Thoracic aorta (tissue), 2 donors: ENCODE measurements around the gene C12orf57. TPM values are rescaled to one million over a fixed set of nuclear protein-coding genes. Genes with fewer than 3 reads are reported as not detected.

Experiments
- ATAC-seq: fragments of 150-250 bp; one replicate; pipeline ENCODE4 v1.8.0; 2017; ENCODE audit warnings: low read depth; ENCODE audit not compliant: insufficient number of reproducible peaks, low FRiP score
- DNase-seq: peaks from one replicate; pipeline ENCODE4 v3.0.0-alpha.2; 2020; ENCODE audit warnings: low spot score
- H3K27ac ChIP-seq, 2 donors: fragments of 200-600 bp; sonication (generic); 1 replicate in 1 of 2; 2 replicates in 1 of 2; pipeline ENCODE4 v1.5.1; 2016; ENCODE audit warnings: mild to moderate bottlenecking in 2 of 2, moderate library complexity in 2 of 2
- H3K27me3 ChIP-seq: fragments of 200-600 bp; sonication (generic); replicated peaks from 2 replicates; pipeline ENCODE4 v1.6.0; 2016; ENCODE audit warnings: mild to moderate bottlenecking; ENCODE audit not compliant: insufficient read depth
- H3K36me3 ChIP-seq: fragments of 200-600 bp; sonication (generic); one replicate; pipeline ENCODE4 v1.5.1; 2016
- H3K4me1 ChIP-seq, 2 donors: fragments of 200-600 bp; sonication (generic); 1 replicate in 1 of 2; 2 replicates in 1 of 2; pipeline versions ENCODE4 v1.5.1 to v1.6.0; 2016; ENCODE audit warnings: low read depth in 2 of 2, mild to moderate bottlenecking in 1 of 2; ENCODE audit not compliant: control insufficient read depth in 1 of 2
- H3K4me3 ChIP-seq: fragments of 200-600 bp; sonication (generic); 2 replicates; pipeline ENCODE4 v1.5.1; 2016; ENCODE audit warnings: mild to moderate bottlenecking
- H3K9me3 ChIP-seq: fragments of 200-600 bp; sonication (generic); 2 replicates; pipeline ENCODE4 v1.5.1; 2016
- CTCF ChIP-seq: fragments of 200-600 bp; sonication (generic); IDR thresholded peaks from one replicate; pipeline ENCODE4 v1.5.1; 2019; ENCODE audit warnings: antibody characterized with exemption
- total RNA-seq, 2 donors: library from RNA; depleted of rRNA; stranded (reverse); fragments of >200 nt; gene quantifications; one replicate each; pipeline versions ENCODE4 v1.1.0 to v1.2.3, GENCODE V29; 2016

C12orf57 gene
- total RNA-seq, 2 donors from 2014 or later: 370 to 416 TPM

- no peak for TF ChIP-seq CTCF
- peak overlapping the region; percentile 66 for H3K4me3 ChIP-seq
- H3K27me3 ChIP-seq: no peaks in the 10 kb centered on the region
- DNase-seq: no peak
- peak overlapping the region in 1 of 2 donors; percentile 45 for H3K27ac ChIP-seq
- no peaks in the 10 kb centered on the region for H3K9me3 ChIP-seq
- peaks cover 2 to 6% of the 10 kb centered on the region in 2 donors for H3K4me1 ChIP-seq
- no peak for ATAC-seq
- no peaks in the 10 kb centered on the region for H3K36me3 ChIP-seq
Observed at GRCh38 chr12:6951551-6952120, 7.8 kb downstream of the C12orf57 start.

GRCh38 chr12:6952121-6952862, 8.5 kb downstream of the C12orf57 start:
- no peaks in the 10 kb centered on the region for H3K9me3 ChIP-seq
- ATAC-seq (no peak), DNase-seq (no peak)
- peaks cover 2 to 5% of the 10 kb centered on the region in 2 donors for H3K4me1 ChIP-seq
- H3K27me3 ChIP-seq: no peaks in the 10 kb centered on the region
- no peak for TF ChIP-seq CTCF
- no peak overlapping the region for H3K27ac ChIP-seq
- no peaks in the 10 kb centered on the region for H3K36me3 ChIP-seq
- peak overlapping the region; percentile 66 for H3K4me3 ChIP-seq

GRCh38 chr12:6952863-6953441, 9.1 kb downstream of the C12orf57 start:
- Histone ChIP-seq H3K27me3 (no peaks in the 10 kb centered on the region), H3K4me3 (peak overlapping the region; percentile 66), H3K9me3 (no peaks in the 10 kb centered on the region), H3K27ac (peak overlapping the region in 1 of 2 donors; percentile 51), H3K4me1 (peaks cover 2 to 5% of the 10 kb centered on the region in 2 donors), H3K36me3 (no peaks in the 10 kb centered on the region)
- DNase-seq: no peak
- ATAC-seq: no peak
- no peak for TF ChIP-seq CTCF

GRCh38 chr12:6953442-6954315, 9.9 kb downstream of the C12orf57 start:
- no peak for TF ChIP-seq CTCF
- ATAC-seq (no peak), DNase-seq (no peak)
- H3K4me1 ChIP-seq: peaks cover 5% of the 10 kb centered on the region in 2 donors
- H3K36me3 ChIP-seq: no peaks in the 10 kb centered on the region
- no peaks in the 10 kb centered on the region for H3K9me3 ChIP-seq
- peak overlapping the region in 1 of 2 donors; percentile 51 for H3K27ac ChIP-seq
- H3K27me3 ChIP-seq: no peaks in the 10 kb centered on the region
- peak overlapping the region; percentile 66 for H3K4me3 ChIP-seq
